ENCODE data around the gene PRR5.

PRR5 gene

DNA sequence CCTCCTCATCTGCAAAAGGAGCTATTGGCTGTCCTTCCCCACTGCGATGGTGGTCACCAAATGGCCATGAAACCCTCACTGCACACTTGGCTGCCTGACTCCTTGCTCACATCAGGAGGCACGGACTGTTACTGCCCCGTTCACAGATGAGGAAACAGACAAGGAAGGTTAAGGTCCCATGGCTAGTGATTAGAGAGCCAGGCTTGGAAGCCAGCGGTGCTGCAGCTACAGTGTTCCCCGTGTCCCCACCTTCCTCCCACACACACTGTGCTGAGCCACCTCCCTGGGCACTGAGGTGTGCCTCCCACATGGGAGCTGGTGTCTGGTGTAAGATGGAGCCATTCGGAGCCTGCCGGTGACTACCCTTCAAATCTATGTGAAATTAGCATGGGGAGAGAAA, 53.0 kb downstream of the PRR5 start:
- Histone ChIP-seq H4K20me1 (peaks cover 0 to 24% (median 0%) of the 10 kb centered on the region in 11 experiments; a peak in 6 of 22 replicates), H3K4me1 (no peaks in the 10 kb centered on the region), H3K9ac (no peak overlapping the region), H3K27me3 (peaks cover 55 to 70% (median 62%) of the 10 kb centered on the region in 11 experiments), H3K4me3 (no peak overlapping the region), H3K27ac (no peak overlapping the region), H3K4me2 (no peak overlapping the region), H3K9me3 (replicated peaks in 1 of 11) (peaks cover 0 to 16% (median 8%) of the 10 kb centered on the region in 11 experiments; a peak in 10 of 22 replicates), H3K36me3 (no peaks in the 10 kb centered on the region)
- no peak for TF ChIP-seq Cebpa-rat (IDR thresholded peaks at IDR 0.05)

DNA sequence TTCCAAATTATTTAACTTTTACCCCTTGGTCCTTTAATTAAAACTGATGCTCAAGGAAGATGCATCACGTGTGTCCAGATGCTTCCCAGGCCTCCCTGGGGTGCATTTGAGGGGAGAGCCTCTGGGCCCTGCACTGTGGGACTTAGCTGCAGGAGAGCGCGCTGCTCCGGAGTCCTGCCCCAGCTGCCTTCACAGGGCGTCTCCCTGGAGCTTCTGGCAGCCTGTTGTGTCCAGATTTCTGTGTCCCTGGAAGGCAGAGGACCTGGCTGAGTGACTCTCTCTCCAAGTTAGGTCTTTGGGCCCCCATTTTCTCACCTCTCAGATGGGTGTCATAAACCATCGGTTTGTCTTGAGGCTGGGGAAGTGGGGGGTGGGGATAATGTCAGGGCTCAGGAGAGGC, 53.4 kb downstream of the PRR5 start:
- H3K27me3 ChIP-seq: peaks cover 55 to 66% (median 62%) of the 10 kb centered on the region in 11 experiments
- H3K4me2 ChIP-seq: no peak overlapping the region
- H3K9me3 ChIP-seq (replicated peaks in 1 of 11): peaks cover 0 to 14% (median 7%) of the 10 kb centered on the region in 11 experiments; a peak in 10 of 22 replicates
- no peaks in the 10 kb centered on the region for H3K4me1 ChIP-seq
- no peak overlapping the region for H3K27ac ChIP-seq
- no peaks in the 10 kb centered on the region for H3K36me3 ChIP-seq
- H4K20me1 ChIP-seq: peaks cover 0 to 24% (median 0%) of the 10 kb centered on the region in 11 experiments; a peak in 6 of 22 replicates
- no peak overlapping the region for H3K4me3 ChIP-seq
- TF ChIP-seq Cebpa-rat (IDR thresholded peaks at IDR 0.05): no peak
- no peak overlapping the region for H3K9ac ChIP-seq

DNA sequence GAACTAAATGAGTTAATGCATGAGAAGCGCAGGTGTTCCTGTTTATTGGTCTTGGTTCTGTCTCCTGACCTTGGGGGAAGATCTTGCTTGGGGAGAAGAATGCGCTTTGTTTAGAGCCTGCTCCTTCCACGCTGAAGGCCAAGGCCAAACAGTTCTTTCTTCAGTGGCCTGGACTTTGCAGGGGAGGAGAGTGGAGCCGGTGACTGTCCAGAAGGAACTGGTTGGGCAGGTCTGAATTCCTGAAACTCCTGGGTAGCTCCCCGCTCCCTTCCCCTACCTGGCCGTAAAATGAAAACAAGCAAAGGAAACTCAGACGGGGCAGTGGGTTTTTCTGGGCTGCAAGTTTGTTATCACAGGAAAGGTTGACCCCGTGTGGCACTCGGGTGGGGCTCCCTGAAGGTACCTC, 54.0 kb downstream of the PRR5 start:
- no peaks in the 10 kb centered on the region for H3K4me1 ChIP-seq
- no peaks in the 10 kb centered on the region for H3K36me3 ChIP-seq
- H3K9me3 ChIP-seq (replicated peaks in 1 of 11): peaks cover 0 to 8% (median 2%) of the 10 kb centered on the region in 11 experiments; a peak in 4 of 22 replicates
- no peak overlapping the region for H3K9ac ChIP-seq
- peaks cover 0 to 24% (median 0%) of the 10 kb centered on the region in 11 experiments; a peak in 6 of 22 replicates for H4K20me1 ChIP-seq
- H3K4me2 ChIP-seq: no peak overlapping the region
- H3K27me3 ChIP-seq: peaks cover 51 to 61% (median 58%) of the 10 kb centered on the region in 11 experiments
- no peak for TF ChIP-seq Cebpa-rat (IDR thresholded peaks at IDR 0.05)
- no peak overlapping the region for H3K27ac ChIP-seq
- H3K4me3 ChIP-seq: no peak overlapping the region

DNA sequence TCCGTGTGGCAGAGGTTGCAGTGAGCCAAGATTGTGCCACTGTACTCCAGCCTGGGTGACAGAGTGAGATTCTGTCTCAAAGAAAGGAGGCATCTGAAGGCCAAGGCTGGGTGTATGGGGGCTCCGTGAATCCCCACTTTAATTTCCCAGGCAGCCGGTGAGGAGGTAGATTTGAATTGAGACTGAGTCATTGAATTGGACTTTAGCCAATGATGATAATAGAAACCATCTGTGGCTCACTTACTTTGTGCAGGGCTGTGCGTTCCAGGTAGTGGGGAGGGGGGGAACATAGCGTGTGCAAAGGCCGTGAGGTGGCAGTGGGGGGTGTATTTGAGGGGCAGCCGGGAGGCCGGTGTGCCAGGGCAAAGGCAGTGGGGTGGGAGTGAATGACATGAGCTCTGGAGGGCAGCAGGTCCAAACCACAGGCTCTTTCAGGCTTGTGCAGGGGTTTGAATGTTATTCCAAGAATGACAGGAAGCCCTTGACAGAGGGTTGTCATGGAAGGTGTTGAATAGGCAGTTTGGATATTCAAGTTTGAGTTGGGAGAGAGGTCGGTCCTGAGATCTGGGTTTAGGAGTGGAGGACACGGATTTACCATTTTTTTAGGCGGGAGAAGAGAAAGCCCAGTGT, 56.5 kb downstream of the PRR5 start:
- no peak for TF ChIP-seq Cebpa-rat (IDR thresholded peaks at IDR 0.05)
- H3K27me3 ChIP-seq: peaks cover 27 to 37% (median 33%) of the 10 kb centered on the region in 11 experiments
- peaks cover 0 to 18% (median 0%) of the 10 kb centered on the region in 11 experiments; a peak in 5 of 22 replicates for H4K20me1 ChIP-seq
- no peaks in the 10 kb centered on the region for H3K36me3 ChIP-seq
- H3K4me2 ChIP-seq: no peak overlapping the region
- no peaks in the 10 kb centered on the region for H3K4me1 ChIP-seq
- no peak overlapping the region for H3K27ac ChIP-seq
- peaks cover 5 to 16% (median 10%) of the 10 kb centered on the region in 11 experiments; a peak in 13 of 22 replicates for H3K9me3 ChIP-seq (replicated peaks in 1 of 11)
- no peak overlapping the region for H3K9ac ChIP-seq
- H3K4me3 ChIP-seq: no peak overlapping the region

DNA sequence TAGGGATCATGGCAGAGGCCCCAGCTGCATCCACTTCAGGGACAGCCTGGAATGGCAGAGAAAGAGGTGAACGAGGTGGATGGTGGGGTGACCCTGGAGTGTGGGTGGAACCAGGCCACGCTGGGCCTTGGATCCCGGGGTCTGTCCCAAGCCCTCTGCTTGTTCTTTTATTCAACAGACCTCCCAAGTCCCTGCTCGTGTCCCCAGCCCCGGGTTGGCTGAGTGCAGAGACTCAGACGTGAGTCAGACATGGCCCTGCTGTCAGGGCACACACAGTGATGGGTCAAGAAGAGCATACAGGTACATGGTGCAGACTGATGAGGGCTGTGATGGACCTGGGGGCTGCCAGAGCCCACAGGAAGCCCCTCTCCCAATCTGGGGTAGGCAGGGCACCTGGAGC, 57.0 kb downstream of the PRR5 start:
- no peak for TF ChIP-seq Cebpa-rat (IDR thresholded peaks at IDR 0.05)
- Histone ChIP-seq H3K9me3 (replicated peaks in 1 of 11) (peaks cover 5 to 16% (median 10%) of the 10 kb centered on the region in 11 experiments; a peak in 13 of 22 replicates), H3K4me3 (no peak overlapping the region), H3K36me3 (no peaks in the 10 kb centered on the region), H4K20me1 (peaks cover 0 to 15% (median 0%) of the 10 kb centered on the region in 11 experiments; a peak in 5 of 22 replicates), H3K27ac (no peak overlapping the region), H3K27me3 (peaks cover 22 to 32% (median 27%) of the 10 kb centered on the region in 11 experiments), H3K9ac (no peak overlapping the region), H3K4me2 (no peak overlapping the region), H3K4me1 (0 out of 20 replicates have a peak, but pooled peaks cover 0 to under 1% (median 0%) of the 10 kb centered on the region in 10 experiments)

DNA sequence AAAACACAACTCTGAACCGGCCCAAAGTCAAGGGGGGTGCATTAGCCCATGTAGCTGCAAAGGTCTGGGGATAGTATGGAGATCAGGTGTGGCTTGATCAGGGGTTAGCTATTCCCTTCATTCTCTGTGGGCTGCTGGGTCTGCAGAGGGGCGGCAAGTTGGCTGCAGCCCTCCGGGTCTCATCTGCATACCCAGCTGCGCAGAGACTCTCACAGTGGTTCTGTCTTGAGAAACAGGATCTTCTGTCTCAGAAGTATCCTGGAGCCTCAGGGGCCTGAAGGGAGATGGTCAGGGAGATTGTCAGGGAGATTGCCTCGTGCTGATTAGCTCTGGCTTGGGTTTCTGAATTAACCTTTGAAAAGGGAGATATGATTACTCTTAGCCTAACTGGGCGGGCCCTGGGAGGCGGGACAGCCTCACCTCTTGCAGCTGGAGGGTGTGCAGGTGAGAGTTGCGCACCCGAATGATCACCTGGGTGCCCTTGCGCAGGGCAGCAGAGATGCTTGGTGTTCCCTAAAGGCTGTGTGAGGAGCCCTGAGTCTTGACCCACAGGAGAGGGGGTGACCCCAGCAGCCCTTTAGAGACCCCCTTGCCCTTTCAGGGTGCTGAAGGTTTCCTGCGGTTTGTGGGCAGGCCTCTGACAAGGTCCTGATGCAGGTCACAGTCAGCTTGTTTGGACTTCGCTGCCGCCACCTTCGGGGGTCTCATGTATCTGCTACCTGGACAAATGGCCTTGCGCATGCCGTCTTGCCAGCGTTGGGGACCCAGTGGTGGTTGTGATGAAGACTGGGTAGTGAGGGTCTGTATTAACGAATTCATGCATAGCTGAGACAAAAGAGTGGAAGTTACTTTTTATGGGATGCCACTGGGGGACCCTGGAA, 57.7 kb downstream of the PRR5 start:
- no peak for TF ChIP-seq Cebpa-rat (IDR thresholded peaks at IDR 0.05)
- Histone ChIP-seq H4K20me1 (peaks cover 0 to 16% (median 0%) of the 10 kb centered on the region in 11 experiments; a peak in 5 of 22 replicates), H3K9me3 (replicated peaks in 1 of 11) (peaks cover 5 to 16% (median 10%) of the 10 kb centered on the region in 11 experiments; a peak in 13 of 22 replicates), H3K4me3 (no peak overlapping the region), H3K9ac (no peak overlapping the region), H3K27ac (no peak overlapping the region), H3K36me3 (no peaks in the 10 kb centered on the region), H3K4me1 (peaks cover 1 to 7% (median 4%) of the 10 kb centered on the region in 10 experiments), H3K27me3 (peaks cover 16 to 25% (median 21%) of the 10 kb centered on the region in 11 experiments), H3K4me2 (no peak overlapping the region)

DNA sequence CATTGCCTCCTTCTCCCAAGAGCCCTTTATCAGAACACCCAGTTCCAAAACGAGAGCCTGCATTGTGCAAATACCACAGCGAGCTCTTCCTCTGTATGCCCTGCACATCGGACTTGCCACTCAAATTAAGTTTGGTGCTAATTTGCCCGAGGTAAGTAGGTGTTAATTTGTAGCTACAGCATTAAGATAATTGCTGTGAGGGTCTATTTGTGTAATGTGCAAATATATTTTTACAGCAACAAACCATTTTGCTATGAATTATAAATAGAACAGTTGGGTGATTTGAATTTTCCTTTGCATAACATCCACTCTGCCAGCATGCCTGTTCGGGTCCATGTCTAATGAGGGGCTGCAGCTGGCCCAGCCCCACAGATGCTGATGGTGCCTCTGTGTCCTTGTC, 58.5 kb downstream of the PRR5 start:
- Histone ChIP-seq H3K4me1 (peaks cover 9 to 16% (median 12%) of the 10 kb centered on the region in 10 experiments), H3K4me2 (no peak overlapping the region), H4K20me1 (peaks cover 0 to 10% (median 0%) of the 10 kb centered on the region in 11 experiments; a peak in 2 of 22 replicates), H3K4me3 (no peak overlapping the region), H3K27me3 (peaks cover 8 to 17% (median 13%) of the 10 kb centered on the region in 11 experiments), H3K36me3 (no peaks in the 10 kb centered on the region), H3K27ac (no peak overlapping the region), H3K9ac (no peak overlapping the region), H3K9me3 (replicated peaks in 1 of 11) (peaks cover 5 to 16% (median 10%) of the 10 kb centered on the region in 11 experiments; a peak in 13 of 22 replicates)
- TF ChIP-seq Cebpa-rat (IDR thresholded peaks at IDR 0.05): no peak

DNA sequence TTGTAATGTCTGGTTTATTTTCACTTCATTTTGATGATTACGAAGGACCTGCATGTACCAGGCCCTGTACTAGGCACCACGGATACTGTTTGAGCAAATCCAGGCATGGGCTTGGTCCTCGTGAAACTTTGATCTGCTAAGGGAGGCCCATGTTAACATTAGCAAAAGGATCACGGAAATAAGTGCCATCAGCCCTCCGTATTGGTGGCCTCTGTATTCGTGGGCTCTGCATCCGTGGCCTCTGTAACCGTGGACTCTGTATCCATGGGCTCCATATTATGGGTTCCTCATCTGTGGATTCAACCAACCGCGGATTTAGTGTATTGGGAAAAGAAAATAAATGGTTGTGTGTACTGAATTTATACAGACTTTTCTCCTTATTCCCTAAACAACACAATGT, 59.0 kb downstream of the PRR5 start:
- Histone ChIP-seq H3K27ac (no peak overlapping the region), H3K36me3 (no peaks in the 10 kb centered on the region), H3K4me1 (peaks cover 14 to 21% (median 17%) of the 10 kb centered on the region in 10 experiments), H3K9ac (no peak overlapping the region), H4K20me1 (peaks cover 0 to 4% (median 0%) of the 10 kb centered on the region in 11 experiments; a peak in 1 of 22 replicates), H3K4me3 (no peak overlapping the region), H3K4me2 (no peak overlapping the region), H3K9me3 (replicated peaks in 1 of 11) (peaks cover 5 to 16% (median 10%) of the 10 kb centered on the region in 11 experiments; a peak in 13 of 22 replicates), H3K27me3 (peaks cover 2 to 12% (median 7%) of the 10 kb centered on the region in 11 experiments; a peak in 19 of 22 replicates)
- TF ChIP-seq Cebpa-rat (IDR thresholded peaks at IDR 0.05): no peak
